Measurements from ENCODE around the gene RASSF9. TPM values are rescaled to one million over a fixed set of nuclear protein-coding genes. Genes with fewer than 3 reads are reported as not detected.

RASSF9 gene
- total and polyA plus RNA-seq, 8 donors = 8.2 to 24.6 (median 15.6) TPM

GRCh38 chr12:85849344-85849743, 13.1 kb upstream of the RASSF9 start:
- H3K36me3 ChIP-seq = no peaks in the 10 kb centered on the region
- no peak for TF ChIP-seq CTCF (IDR thresholded peaks at IDR 0.05)
- DNase-seq (no peak), ATAC-seq (no peak)
- no peak overlapping the region for H3K4me3 ChIP-seq
- peaks cover 0 to 3% of the 10 kb centered on the region in 2 donors for H3K9me3 ChIP-seq
- no peaks in the 10 kb centered on the region for H3K27me3 ChIP-seq
- intact Hi-C loops (cut with DNase I) = no loop called here
- no peak overlapping the region for H3K27ac ChIP-seq
- H3K4me1 ChIP-seq = no peaks in the 10 kb centered on the region

GRCh38 chr12:85843606-85844310, 7.5 kb upstream of the RASSF9 start:
- DNase-seq = peak in 1 of 4 donors; percentile 58
- intact Hi-C loops (cut with DNase I) = no loop called here
- H3K9me3 ChIP-seq = no peaks in the 10 kb centered on the region
- H3K27me3 ChIP-seq = no peaks in the 10 kb centered on the region
- H3K4me3 ChIP-seq = no peak overlapping the region
- H3K27ac ChIP-seq = no peak overlapping the region
- H3K36me3 ChIP-seq = no peaks in the 10 kb centered on the region
- no peaks in the 10 kb centered on the region for H3K4me1 ChIP-seq
- no peak for TF ChIP-seq CTCF (IDR thresholded peaks at IDR 0.05)
- ATAC-seq = no peak

GRCh38 chr12:85835426-85836196, 598 bp downstream of the RASSF9 start:
- Histone ChIP-seq H3K4me3 (peak overlapping the region; percentile 32 to 39), H3K36me3 (no peaks in the 10 kb centered on the region), H3K4me1 (peaks cover 0 to 1% of the 10 kb centered on the region in 2 donors), H3K27me3 (no peaks in the 10 kb centered on the region), H3K9me3 (no peaks in the 10 kb centered on the region), H3K27ac (peak overlapping the region; percentile 76 to 85)
- intact Hi-C loops (cut with DNase I) = no loop called here
- peak in 1 of 4 donors; percentile 16 for DNase-seq
- ATAC-seq = peak; percentile 60
- TF ChIP-seq CTCF (IDR thresholded peaks at IDR 0.05) = no peak

- Histone ChIP-seq H3K9me3 (no peaks in the 10 kb centered on the region), H3K27ac (peak overlapping the region; percentile 76 to 85), H3K36me3 (no peaks in the 10 kb centered on the region), H3K27me3 (no peaks in the 10 kb centered on the region), H3K4me1 (peaks cover 0 to 3% of the 10 kb centered on the region in 2 donors), H3K4me3 (peak overlapping the region; percentile 32 to 39)
- ATAC-seq (peak; percentile 9), DNase-seq (no peak)
- no peak for TF ChIP-seq CTCF (IDR thresholded peaks at IDR 0.05)
- intact Hi-C loops (cut with DNase I) = no loop called here
Measured at GRCh38 chr12:85834378-85834777, 1.8 kb downstream of the RASSF9 start.

GRCh38 chr12:85833579-85833978, 2.6 kb downstream of the RASSF9 start:
- no peaks in the 10 kb centered on the region for H3K36me3 ChIP-seq
- TF ChIP-seq CTCF (IDR thresholded peaks at IDR 0.05) = no peak
- intact Hi-C loops (cut with DNase I) = no loop called here
- H3K27ac ChIP-seq = peak overlapping the region in 1 of 2 donors; percentile 76
- no peaks in the 10 kb centered on the region for H3K9me3 ChIP-seq
- DNase-seq = no peak
- peak overlapping the region in 1 of 2 donors; percentile 39 for H3K4me3 ChIP-seq
- ATAC-seq = no peak
- peaks cover 0 to 3% of the 10 kb centered on the region in 2 donors for H3K4me1 ChIP-seq
- H3K27me3 ChIP-seq = no peaks in the 10 kb centered on the region

Measured in left lung (tissue), 10 donors.